ELR (cell line): Measurements from ENCODE around the gene CTNNA2.

ENCODE experiments used
- DNase-seq: peaks from one replicate; pipeline ENCODE4 v3.0.0-alpha.2; 2015; ENCODE audit warnings: low read depth

CTNNA2 gene

DNA sequence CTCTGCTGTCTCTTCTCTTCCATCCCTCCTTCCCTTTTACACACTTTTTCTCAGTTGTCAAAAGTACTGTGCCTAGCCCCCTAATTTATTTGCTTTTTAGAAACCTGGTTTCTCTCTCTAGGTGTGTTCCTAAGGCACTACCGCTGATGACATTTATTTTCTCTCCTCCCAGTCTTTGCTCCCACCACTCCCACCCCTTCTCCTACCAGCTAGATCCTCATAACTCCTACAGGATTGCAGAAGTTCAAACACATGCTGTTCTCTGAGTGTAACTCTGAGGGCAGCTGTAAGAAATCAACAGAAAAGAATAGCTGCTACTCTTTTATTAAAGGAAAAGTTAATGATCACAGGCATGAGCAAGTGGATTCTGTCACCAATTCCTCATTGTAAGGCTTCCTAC, 814.0 kb downstream of the CTNNA2 start:
- DNase-seq: no peak

- no peak for DNase-seq
These were observed 815.3 kb downstream of the CTNNA2 start for GRCh38 chr2:80328159-80328571.

- DNase-seq: no peak
These were observed 816.6 kb downstream of the CTNNA2 start for GRCh38 chr2:80329491-80329890.

DNA sequence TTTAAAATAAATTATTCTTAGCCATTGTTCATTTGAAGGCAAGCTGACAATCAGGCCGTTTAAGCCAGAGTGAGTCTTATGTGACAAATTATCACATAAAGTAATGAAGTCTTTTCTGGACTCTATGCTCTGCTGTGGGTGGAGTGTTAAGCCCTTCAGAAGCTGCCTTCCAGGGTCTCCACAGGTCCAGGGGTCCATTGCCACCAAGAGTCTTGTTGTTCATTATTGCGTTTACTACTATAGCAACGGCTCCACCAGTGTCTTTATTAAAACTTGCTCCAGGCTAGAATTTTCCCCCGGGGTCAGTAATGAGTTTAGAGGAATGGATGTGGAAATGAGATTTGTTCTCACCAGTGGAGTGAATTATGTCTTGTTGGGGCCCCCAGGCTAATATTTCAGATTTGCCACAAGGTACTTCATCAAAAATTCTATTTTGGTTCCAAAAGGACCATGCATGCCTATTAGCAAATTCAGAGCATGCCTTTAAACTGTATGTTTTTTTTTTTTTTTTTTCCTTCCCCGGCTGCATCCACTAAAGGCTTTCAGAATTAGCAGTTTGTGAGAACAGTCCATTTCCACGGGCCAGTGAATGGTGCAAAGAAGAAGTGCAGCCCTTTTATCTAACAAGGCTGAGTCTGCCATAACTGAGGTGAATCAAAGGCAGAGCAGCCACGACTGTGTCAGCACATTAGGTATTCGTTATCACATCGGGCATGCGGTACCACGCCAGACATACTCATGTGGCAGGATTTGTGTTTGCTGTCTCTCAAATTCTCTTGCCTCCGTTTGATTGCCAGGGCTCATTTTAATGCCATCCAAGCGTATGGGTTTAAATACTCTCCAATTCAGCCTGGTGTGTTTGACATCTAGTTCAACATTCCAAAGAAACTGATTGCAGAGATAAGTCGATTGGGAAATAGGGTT, 817.9 kb downstream of the CTNNA2 start:
- DNase-seq: no peak

GRCh38 chr2:80333886-80334285, 821.0 kb downstream of the CTNNA2 start:
- no peak for DNase-seq

DNA sequence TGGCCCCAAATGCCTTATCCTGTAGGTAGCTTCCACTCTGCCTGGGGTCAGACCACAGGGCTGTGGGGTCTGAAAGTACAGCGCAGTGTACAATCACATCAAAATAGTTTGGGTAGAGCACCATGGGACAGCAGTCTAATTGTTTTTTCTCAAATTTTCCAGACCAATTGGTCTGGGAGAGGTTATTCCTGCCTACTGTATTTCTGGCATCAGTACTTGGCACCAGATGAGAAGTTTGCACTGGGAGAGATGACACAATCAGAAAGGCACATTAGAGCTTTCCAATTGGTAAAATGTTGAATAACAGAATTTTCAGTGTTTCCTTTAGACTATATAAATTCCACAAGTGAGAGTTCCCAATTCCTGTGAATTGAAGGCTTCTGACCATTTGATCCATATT, 822.6 kb downstream of the CTNNA2 start:
- no peak for DNase-seq

GRCh38 chr2:80338794-80339193, 825.9 kb downstream of the CTNNA2 start:
- no peak for DNase-seq

DNA sequence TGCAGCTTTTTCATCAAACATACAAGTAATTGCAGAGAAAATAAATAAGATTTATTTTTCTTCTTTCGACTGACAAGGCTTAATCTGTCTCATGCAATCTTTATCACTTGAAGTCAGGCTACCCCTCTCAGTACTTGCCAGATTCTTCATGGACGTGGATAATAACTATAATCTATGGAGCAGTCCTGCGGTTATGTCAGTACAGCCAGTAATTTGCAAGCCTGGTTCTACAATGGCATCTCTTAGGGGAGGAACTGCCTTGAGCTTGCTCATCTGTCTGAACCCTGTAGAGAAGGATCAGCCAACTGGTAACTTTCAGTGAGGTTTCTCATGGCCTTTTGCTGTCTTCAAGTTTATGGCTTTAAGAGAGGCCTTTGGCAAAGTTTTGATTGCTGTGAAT, 827.2 kb downstream of the CTNNA2 start:
- no peak for DNase-seq

DNA sequence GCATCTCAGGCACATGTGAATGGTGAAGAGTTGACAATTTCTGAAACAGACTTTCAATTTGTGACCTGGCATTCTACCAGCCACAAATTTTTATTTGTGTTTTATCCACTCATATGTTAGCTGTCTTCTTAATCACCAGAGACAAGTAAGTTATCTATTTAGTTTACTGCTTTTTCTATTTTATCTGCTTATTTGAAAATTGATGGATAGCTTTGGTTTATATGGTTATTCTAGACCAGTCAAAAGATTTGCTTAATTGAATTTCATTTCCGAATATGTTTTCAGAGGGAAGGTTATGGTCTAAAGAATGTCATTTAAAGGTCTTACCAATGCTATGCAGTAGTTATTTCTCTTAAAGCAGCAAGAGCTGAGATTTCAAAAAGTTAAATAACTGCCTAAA, 835.2 kb downstream of the CTNNA2 start:
- DNase-seq: no peak

- DNase-seq: no peak
These were observed 836.1 kb downstream of the CTNNA2 start for GRCh38 chr2:80348953-80349352.

DNA sequence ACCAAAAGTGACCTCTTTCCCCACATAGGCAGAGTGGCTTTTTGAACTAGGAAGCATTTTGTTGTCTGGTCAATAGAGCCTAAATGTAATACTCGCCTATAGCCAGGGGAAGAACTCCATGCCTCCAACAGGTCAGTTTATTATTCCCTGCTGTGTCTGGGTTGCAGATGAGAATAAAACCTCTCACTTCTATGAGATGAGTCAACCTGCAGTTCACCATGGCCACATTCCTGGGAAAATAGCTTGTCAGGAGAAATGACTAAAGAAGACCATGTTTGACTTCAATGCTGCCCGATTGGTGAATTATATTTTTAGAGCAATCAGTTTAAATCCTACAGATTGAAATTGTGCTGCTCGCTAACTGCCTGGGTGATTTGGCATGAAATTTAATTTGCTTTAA, 838.4 kb downstream of the CTNNA2 start:
- no peak for DNase-seq

- no peak for DNase-seq
These were observed 842.0 kb downstream of the CTNNA2 start for GRCh38 chr2:80354858-80355257.

GRCh38 chr2:80361904-80362303, 849.1 kb downstream of the CTNNA2 start:
- no peak for DNase-seq

GRCh38 chr2:80363330-80363729, 850.5 kb downstream of the CTNNA2 start:
- no peak for DNase-seq

GRCh38 chr2:80363791-80364349, 851.0 kb downstream of the CTNNA2 start:
- no peak for DNase-seq

GRCh38 chr2:80364524-80365212, 851.8 kb downstream of the CTNNA2 start:
- DNase-seq: no peak

- no peak for DNase-seq
These were observed 852.9 kb downstream of the CTNNA2 start for GRCh38 chr2:80365762-80366161.

DNA sequence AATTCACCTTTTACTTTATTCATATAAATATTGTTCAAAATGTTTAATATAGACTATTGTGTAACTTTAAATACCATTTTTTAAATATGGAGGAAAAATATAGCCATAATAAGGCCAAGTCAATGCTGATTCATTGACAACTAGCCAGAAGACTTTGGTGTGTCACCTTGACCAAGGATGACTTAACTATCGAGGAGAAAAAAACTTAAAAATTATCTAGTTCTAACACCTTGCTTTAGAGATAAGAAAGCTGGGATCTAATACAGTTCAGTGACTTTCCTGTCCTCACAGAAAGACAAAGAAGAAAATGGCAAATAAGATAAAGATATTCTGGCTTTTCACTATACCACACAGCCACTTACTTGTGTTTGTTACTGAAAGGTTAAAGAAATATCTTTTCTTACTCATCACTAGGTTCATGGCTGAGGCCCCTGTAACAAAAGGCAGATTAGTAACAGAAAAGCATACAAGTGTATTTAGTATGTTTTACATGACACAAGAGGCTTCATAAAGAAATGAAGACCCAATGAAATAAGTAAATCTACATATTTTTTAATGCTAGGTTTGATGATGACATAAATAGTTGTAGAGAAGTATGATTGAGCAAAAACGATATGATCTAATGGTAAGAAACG, 857.6 kb downstream of the CTNNA2 start:
- no peak for DNase-seq

- DNase-seq: no peak
These were observed 861.3 kb downstream of the CTNNA2 start for GRCh38 chr2:80374105-80374504.

GRCh38 chr2:80377071-80377470, 864.2 kb downstream of the CTNNA2 start:
- no peak for DNase-seq

GRCh38 chr2:80380736-80381135, 867.9 kb downstream of the CTNNA2 start:
- DNase-seq: no peak

GRCh38 chr2:80381666-80382065, 868.8 kb downstream of the CTNNA2 start:
- no peak for DNase-seq

DNA sequence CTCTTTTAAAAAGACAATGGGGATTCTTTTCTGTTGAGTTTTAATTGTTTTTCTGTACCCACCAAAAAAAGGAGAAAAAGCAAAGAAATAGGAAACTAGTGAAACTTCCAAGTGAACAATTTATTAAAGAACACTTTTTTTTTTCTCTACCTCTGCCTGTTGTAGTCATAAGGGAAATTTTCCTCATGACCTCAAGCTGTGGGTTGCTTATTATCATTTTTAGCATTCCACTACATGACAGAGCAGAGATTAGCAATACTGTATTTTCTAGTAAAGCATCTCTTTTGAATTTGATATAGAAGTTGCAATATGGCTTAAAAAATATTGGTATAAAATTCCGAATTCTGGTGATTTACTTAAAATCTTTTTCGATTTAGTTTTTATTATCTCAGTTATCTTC, 879.6 kb downstream of the CTNNA2 start:
- peak; percentile 2 for DNase-seq
